HCEC 1CT (cell line): ENCODE measurements around the gene DENND2A.
"Not testable (repeated sequence)": the region's sequence is repeated elsewhere in the genome, so short reads cannot be mapped to it uniquely, and the experiment has no call there.

ENCODE experiments used
- DNase-seq: peaks from one replicate; pipeline ENCODE4 v3.0.0-alpha.2; 2017

The DENND2A gene

GRCh38 chr7:140497807-140498206, 142.8 kb downstream of the DENND2A start:
- DNase-seq = not testable (repeated sequence)

- DNase-seq = no peak
Measured at GRCh38 chr7:140497241-140497769, 143.3 kb downstream of the DENND2A start.

- DNase-seq = no peak
Measured at GRCh38 chr7:140495514-140496097, 145.0 kb downstream of the DENND2A start.

GRCh38 chr7:140494867-140495266, 145.7 kb downstream of the DENND2A start:
- DNase-seq = no peak

- no peak for DNase-seq
Measured at GRCh38 chr7:140489026-140489359, 151.6 kb downstream of the DENND2A start.

GRCh38 chr7:140485500-140486265, 154.9 kb downstream of the DENND2A start:
- DNase-seq = no peak

GRCh38 chr7:140484951-140485499, 155.6 kb downstream of the DENND2A start:
- DNase-seq = no peak

GRCh38 chr7:140484479-140484878, 156.1 kb downstream of the DENND2A start:
- no peak for DNase-seq

GRCh38 chr7:140479739-140480084, 160.9 kb downstream of the DENND2A start:
- no peak for DNase-seq

- DNase-seq = peak; percentile 90
Measured at GRCh38 chr7:140479062-140479738, 161.4 kb downstream of the DENND2A start, which contains the start of gene MKRN1. MKRN1 (minus strand) TSS chr7:140479505; CDS start chr7:140479344, 161 bp downstream.

GRCh38 chr7:140478246-140479061, 162.2 kb downstream of the DENND2A start:
- DNase-seq = peak; percentile 19

GRCh38 chr7:140476698-140477261, 163.8 kb downstream of the DENND2A start:
- no peak for DNase-seq

GRCh38 chr7:140475747-140476333, 164.8 kb downstream of the DENND2A start:
- peak; percentile 13 for DNase-seq
